GM21723 (cell line): Measurements from ENCODE around the gene SLC26A1.

Experiments used
- ATAC-seq: cut with Tn5 transposase; IDR thresholded peaks from one replicate; pipeline ENCODE4 v1.9.1; 2021; ENCODE audit warnings: mild to moderate bottlenecking, moderate library complexity; ENCODE audit not compliant: unreplicated experiment

SLC26A1 gene

DNA sequence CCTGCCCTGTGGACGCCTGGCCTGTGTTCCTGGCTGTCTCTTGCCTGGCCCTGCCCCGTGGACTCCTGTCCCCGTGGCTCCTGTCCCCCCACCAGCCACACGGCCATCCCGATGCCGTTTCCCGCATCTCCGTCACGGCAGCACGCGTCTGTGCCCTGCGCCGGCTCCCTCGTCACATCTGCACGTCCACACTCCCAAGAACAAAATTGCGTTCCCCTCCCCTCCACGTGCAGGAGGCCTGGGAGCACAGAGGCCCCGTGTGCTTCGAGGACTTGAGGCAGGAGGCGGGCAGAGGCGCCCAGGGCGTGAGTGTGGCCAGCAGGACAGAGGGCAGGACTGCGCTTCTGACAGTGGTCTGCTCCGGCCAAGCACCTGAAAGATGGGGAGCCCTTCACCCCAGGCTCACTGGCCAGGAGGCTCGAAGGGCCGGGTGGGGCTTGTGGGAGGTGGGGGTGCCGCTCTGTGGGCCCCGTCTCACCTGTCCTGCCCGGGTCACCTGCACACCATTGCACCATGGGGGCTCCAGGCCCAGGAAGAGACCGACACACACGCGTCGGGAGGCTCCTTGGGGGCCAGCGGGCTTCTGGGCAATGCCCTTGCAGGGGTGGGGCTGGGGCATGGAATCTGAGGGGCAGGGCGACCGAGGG, 35.5 kb upstream of the SLC26A1 start:
- ATAC-seq = no peak

DNA sequence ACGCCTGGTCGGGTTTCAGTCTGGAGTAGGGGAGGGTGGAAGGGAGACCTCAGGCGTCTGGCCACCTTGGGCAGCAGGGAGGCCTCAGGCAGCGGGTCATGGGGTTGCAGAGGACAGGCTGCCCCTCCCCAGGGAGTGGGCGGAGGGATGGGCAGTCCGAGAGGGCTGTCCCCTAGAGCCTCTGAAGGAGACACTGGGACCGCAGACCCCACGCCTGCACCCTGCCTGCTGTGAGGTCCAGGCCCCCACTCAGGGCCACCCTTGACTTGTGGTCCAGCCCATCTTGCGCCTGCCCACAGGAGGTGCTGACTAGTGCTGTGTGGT, 34.7 kb upstream of the SLC26A1 start:
- ATAC-seq = no peak

DNA sequence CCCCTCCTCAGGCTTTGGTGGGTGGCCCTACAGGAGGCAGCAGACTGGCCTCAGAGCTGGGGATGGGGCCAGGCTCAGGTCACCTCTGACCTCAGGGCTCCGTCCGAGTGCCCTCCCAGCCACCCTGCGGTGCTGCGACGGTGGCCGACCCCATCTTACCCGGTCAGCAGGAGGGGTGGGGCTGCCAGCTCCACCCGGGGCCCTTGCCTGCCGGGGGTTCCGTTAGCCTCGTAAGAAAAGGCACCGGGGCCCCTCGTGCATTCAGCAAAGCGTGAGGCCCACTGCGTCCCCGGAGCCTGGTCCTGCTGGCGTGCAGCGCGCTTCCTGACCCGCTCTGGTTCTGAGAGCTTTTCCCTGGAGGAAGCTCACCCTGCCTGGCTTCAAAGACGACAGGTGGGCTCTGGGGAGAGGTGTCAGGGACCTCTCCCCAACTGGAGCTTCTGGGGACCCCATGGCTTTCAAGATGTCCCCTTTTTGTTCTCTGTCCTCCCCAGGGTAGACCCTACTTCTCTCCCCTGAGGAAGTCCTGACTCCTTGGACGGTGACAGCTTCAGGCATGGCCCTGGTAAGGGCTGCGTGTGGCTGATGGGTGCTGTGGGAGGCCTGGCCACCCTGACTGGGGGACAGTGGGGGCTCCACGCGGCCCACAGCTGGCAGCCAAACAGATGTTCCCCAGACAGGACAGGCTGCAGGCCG, 34.2 kb upstream of the SLC26A1 start:
- no peak for ATAC-seq

DNA sequence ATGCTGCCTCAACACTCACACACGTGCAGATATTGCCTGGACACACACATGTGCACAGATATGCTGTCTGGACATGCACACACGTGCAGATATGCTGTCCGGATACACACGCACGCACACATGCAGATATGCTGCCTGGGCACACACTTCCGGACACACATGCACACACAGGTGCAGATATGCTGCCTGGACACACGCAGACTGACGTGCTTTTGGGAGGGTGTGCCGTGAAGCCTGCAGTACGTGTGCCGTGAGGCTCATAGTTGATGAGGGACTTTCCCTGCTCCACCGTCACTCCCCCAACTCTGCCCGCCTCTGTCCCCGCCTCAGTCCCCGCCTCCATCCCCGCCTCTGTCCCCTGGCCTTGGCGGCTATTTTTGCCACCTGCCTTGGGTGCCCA, 32.9 kb upstream of the SLC26A1 start:
- peak; percentile 68 for ATAC-seq

DNA sequence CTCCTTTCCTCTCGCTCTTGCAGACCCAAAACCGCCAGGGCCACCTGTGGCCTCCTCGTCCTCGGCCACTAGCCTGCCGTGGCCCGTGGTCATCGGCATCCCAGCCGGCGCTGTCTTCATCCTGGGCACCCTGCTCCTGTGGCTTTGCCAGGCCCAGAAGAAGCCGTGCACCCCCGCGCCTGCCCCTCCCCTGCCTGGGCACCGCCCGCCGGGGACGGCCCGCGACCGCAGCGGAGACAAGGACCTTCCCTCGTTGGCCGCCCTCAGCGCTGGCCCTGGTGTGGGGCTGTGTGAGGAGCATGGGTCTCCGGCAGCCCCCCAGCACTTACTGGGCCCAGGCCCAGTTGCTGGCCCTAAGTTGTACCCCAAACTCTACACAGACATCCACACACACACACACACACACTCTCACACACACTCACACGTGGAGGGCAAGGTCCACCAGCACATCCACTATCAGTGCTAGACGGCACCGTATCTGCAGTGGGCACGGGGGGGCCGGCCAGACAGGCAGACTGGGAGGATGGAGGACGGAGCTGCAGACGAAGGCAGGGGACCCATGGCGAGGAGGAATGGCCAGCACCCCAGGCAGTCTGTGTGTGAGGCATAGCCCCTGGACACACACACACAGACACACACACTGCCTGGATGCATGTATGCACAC, 31.8 kb upstream of the SLC26A1 start:
- no peak for ATAC-seq

DNA sequence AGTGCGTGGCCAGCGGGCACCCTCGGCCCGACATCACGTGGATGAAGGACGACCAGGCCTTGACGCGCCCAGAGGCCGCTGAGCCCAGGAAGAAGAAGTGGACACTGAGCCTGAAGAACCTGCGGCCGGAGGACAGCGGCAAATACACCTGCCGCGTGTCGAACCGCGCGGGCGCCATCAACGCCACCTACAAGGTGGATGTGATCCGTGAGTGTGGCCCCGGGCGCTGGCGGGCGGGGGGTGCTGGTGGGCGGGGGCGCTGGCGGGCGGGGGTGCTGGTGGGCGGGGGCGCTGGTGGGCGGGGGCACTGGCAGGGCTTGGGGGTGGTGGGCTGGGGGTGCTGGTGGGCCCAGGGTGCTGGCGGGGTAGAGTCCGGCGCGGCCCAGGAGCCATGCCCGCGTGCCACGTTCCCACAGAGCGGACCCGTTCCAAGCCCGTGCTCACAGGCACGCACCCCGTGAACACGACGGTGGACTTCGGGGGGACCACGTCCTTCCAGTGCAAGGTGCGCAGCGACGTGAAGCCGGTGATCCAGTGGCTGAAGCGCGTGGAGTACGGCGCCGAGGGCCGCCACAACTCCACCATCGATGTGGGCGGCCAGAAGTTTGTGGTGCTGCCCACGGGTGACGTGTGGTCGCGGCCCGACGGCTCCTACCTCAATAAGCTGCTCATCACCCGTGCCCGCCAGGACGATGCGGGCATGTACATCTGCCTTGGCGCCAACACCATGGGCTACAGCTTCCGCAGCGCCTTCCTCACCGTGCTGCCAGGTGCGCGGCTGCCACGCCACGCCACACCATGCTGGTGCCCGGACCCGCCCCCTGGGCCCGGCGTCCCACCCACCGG, 30.9 kb upstream of the SLC26A1 start:
- no peak for ATAC-seq

DNA sequence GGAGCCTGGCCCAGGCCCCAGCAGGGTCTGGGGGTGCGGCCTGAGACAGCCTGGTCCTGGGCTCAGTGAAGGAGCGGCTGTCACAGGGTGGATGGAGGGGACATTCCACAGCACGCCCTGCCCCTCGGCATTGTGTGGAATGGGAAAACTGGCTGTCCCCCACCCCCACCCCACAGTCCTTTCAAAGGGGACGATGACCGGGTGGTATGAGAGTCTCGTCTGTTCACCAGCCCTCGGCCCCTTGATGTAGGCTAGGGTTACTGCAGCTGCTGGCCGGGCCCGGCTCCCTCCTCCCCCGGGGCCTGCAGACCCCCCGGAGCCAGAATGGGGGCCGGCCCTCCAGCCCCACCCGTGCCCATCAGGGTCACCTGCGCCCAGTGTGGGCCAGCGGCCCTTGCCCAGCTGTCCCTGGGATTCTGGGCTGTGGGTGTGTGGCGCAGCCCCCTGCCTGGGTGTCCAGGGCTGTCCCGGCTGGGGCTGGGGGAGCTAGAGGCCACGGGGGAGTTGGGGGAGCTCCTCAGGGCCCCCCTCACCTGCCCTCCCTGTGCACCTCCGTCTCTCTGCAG, 30.0 kb upstream of the SLC26A1 start:
- no peak for ATAC-seq

DNA sequence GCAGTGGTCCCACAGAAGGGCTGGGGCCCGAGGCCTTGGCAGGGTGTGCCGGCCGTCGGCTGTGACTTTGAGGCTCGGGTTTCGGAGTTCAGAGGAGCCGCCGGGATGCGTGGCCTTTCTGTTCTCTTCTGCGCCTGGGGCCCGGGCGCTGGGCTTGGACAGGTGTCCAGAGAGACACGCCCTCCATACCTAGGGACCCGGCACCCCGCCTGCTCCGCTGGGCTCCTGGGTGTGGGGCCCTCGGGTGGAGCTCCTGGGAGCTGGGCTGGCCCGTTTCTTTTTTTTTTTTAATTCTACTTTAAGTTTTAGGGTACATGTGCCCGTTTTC, 29.5 kb upstream of the SLC26A1 start:
- no peak for ATAC-seq

DNA sequence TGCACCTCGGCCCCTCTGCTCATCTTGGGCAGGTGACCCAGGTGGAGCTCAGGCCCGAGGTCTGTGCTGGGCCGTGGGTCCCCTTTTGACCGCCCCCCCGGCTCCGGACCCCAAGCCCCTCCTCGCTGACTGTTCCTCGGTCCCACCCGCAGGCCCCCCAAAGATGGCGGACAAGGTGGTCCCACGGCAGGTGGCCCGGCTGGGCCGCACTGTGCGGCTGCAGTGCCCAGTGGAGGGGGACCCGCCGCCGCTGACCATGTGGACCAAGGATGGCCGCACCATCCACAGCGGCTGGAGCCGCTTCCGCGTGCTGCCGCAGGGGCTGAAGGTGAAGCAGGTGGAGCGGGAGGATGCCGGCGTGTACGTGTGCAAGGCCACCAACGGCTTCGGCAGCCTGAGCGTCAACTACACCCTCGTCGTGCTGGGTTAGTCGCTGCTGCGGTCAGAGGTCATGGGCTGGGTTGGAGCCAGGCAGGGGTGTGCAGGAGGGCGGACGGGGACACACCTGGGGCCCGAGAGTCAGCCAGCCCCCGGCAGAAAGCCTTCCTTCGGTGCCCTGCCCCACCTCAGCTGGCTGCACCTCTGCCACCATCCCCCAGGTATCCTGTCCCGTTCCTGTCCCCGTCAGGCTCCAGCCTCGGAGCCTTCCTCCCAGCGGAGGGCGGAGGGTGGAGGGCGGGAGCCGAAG, 29.0 kb upstream of the SLC26A1 start:
- ATAC-seq = no peak

DNA sequence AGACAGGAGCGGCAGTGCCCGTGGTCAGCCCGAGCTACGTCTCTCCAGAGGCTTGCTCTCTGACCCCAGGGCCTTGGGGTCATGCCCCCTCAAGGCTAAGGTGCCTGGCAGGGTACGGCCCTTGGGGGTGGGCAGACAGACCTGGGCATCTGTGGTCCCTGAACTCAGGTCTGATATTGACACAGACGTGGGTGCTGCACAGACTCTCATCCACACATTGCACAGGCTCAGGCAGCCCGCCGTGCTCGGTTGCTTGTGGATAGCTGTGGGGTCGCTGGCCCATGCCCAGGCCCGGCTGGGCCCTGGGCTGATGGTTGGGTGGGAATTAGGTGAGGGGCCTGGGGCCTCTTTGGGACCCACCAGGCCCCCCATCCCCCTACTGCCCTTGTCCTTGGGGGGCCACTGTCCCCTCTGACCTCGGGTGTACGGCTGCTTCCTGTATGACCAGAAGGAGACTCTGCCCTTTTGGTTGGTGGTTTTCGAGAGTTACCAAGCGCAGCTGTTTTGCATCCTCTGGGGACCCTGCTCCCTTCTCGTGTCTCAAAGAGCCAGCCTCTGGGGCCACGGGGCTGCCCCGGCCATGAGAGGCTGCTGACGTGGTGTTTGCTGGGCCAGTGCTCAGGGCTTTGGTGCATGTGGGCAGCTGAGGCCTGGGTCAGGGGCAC, 28.3 kb upstream of the SLC26A1 start:
- peak; percentile 64 for ATAC-seq

DNA sequence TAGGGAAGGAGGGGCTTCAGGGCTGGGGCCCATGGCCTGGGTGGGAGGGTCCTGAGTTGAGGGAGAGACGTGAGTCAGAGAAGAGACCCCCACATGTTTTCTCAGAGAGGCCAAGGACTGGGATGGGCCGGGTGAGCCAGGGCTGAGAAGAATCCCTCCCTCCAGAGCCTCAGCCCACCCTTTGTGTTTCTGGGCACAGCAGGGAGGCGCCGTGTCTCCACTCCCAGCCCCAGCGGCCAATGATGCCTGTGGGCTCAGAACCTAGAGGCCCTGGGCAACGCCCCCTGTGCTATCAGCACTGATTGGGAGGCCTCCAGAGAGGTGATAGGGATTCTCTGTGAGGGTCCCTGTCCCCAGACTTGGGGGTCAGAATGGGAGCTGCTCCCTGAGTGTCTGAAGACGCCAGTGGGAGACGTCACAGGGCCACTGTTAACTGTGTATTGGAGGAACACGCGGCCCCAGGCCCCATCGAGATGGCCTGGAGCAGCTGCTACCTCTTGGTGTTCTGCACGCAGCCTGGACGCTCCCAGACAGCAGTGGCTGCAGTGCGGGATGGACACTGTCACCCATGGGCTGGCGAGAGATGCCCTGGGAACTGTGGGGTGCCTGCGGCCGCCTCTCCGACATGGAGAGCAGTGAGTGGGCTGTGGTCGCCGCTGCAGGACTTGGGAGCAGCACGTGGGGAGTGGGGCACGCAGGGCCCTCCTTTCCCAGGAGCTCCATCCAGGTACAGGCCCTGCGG, 26.7 kb upstream of the SLC26A1 start:
- ATAC-seq = no peak

DNA sequence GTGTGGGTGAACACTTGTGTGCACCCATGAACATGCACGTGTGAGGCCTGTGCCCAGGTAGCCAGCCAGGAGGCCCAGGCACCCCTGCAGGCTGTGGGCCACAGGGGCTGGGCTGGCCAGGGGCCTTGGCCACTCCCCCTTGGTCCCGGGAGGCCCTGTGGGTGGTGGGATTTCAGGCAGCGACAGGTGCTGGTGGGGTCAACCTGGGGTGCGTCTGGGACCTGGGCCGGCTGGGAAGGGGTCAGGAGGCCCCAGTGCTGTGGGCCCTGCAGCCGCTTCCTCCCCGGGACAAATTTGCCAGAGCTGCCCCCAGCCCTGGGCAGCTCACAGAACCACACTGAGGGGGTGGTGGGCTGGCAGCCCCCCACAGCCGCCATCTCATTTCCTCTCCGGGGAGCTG, 26.1 kb upstream of the SLC26A1 start:
- ATAC-seq = no peak

DNA sequence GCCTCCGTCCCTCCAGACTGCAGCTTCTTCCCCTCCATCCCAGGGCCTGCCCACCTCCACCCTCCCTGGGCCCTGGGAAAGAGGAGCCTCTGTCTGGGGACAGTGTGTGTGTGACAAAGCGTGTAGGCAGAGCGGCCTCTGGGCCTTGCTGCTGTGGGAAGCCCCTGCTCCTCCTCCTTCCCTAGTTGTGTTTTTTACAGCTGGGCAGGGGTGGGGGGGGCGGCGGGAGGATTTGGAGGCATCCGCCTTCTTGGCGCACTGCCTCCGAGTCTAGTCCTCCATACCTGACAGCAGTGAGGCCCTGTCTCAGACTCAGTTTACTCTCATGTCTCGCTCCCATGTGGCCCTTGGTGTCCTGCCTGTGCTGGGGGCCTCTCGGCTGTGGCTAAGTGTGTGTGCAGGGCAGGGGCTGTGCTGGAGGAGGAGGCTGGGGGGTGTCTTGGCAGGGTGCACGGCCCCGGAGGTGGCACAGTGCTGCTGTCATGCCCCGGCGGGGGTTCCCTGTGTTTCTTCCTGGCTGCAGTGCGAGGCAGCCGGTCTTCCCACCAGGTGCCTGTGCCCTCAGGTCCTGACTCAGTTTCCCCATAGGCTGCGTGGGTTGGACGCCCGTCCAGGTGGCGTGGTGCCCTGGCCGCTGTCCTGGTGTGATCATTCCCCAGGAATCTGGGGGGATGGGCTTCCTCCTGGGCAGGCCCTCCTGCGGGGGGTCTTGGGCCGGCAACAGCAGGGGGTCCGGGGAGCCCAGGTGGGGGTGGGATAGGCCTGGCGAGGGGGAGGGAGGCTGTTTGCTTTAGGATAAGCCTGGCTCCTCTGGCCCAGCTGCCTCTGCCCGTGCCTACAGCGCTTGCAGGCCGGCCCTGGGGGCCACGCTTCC, 25.2 kb upstream of the SLC26A1 start:
- ATAC-seq = no peak

DNA sequence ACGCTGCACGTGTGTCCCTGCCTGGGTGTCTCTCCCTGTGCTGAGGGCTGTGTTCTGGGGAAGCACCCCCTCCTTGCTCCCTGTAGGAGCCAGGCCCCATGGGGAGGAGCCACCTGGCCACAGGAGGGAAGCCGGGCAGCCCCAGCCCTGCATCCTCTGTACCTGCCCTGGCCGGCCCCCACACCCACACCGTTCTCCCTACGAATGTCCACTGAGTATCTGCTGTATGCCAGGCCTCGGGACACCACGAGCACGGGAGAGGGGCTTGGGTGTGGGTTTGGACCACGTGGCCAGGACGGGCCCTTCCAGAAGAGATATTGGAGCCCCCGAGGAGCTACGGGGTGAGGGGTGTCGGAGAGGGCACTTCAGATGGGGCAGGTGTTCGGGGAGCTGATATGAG, 24.5 kb upstream of the SLC26A1 start:
- no peak for ATAC-seq

DNA sequence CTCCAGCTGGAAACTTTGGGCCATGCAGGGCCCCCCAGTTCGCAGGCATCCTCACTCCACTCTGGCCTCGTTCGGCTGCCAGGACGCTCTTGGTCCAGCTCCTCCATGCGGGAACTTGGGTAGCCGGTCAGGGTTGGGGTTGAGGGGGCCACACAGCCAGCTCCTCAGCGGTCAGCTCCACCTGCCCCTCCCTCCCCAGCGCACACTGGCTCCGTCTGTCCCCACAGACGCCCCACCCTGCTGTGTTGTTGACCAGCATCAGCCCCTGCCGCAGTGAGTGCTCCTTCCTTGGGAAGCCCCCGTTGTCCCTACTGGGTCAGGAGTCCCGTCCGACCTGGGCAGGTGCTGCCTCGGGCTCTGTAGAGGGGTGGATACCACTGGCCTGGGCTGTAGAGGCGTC, 24.0 kb upstream of the SLC26A1 start:
- no peak for ATAC-seq

DNA sequence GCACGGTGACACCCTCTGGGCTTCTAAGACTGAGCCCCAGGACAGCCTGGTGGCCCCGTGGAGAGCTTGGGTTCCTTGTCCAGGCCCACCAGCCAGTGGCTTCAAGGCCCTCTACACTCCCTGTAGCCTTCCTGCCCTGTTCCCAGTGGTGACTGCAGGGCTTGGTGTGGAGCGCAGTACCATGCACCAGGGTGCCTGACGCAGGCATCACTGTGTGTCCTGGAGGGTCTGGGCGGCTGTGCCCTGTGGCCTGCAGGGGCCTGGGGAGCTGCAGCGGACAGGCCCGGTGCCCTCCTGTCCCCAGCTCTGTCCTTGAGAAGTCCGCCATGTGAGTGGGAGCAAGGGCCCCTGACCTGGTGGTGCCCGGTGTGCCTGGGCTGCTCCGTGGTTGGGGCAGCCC, 22.5 kb upstream of the SLC26A1 start:
- ATAC-seq = no peak

DNA sequence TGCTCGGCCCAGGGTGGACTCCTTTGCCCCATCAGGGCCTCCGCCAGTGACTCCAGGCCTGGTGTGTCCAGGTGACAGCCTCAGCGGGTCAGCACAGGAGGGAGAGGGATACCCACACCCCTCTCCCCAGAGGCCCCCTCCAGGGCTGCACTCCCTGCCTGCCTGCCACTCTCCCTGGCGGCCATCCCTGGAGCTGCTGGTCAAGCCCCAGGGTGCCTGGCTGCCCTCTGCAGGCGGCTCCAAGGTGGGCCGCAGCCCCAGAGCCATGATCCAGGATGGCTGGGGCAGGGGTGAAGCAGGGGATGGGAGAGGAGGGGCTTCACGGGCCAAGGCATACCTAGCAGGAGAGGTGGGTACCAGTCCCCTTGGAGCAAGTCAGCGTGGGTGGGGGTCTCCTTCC, 22.0 kb upstream of the SLC26A1 start:
- no peak for ATAC-seq

DNA sequence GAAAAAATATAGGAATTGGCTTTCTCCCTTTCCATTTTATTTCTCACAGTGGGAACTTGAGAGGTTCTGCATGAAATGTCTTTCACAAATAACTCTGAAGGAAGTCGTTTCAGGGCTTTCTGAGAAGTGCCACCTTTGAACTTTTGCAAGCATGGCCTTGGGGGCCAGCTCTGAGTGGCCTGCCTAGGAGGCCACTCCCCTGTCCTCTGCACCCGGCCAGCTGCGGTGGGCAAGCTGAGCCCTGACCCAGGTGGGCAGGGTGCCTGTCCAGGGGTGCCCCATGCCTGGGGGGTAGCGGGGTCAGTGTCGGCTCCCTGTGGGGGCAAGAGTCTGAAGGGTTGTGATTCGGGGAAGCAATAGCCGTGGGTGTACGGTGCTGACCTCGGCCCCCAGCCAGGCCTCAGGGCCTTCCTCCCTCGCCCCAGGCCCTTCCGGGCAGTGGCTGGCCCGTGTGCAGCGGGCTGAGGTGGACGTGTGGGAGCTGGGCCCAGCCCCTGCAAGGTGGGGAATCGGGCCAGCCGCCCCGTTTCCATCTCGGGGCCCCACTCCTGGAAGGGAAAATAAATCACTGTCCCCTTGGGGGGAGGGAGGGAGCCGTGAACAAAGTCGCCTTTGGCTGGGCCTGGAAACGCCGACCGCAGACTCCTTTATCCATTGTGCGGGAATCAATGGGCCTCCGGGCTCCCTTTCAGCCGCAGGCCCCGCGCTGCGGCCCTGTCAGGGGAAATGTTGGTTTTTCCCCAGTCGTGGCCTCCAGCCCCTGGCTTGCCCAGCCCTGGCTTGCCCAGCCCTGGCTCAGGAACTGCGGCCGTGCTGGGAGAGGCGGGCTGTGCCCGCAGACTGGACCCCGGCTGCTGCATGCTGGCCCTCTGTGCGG, 21.3 kb upstream of the SLC26A1 start:
- no peak for ATAC-seq
